VCaP (cell line): Measurements from ENCODE around the gene GPRC5B.

Source experiments
- H3K27ac ChIP-seq: fragments of 450-650 bp; 2 replicates; pipeline ENCODE4 v1.5.1; 2017
- CTCF ChIP-seq: fragments of 450-650 bp; conservative IDR thresholded peaks from 2 replicates; pipeline ENCODE4 v1.5.1; 2017; ENCODE audit warnings: mild to moderate bottlenecking, moderate library complexity

GPRC5B gene

GRCh38 chr16:19841184-19841583, 43.5 kb downstream of the GPRC5B start:
- TF ChIP-seq CTCF = no peak
- no peak overlapping the region for H3K27ac ChIP-seq

GRCh38 chr16:19840524-19841110, 44.0 kb downstream of the GPRC5B start:
- no peak for TF ChIP-seq CTCF
- H3K27ac ChIP-seq = no peak overlapping the region

- no peak overlapping the region for H3K27ac ChIP-seq
Measured at GRCh38 chr16:19837984-19838707, 46.5 kb downstream of the GPRC5B start.

GRCh38 chr16:19837331-19837980, 47.2 kb downstream of the GPRC5B start:
- no peak overlapping the region for H3K27ac ChIP-seq
- TF ChIP-seq CTCF = no peak

More at GRCh38 chr16:19837984-19838707, 46.5 kb downstream of the GPRC5B start:
- no peak for TF ChIP-seq CTCF

- H3K27ac ChIP-seq = no peak overlapping the region
- no peak for TF ChIP-seq CTCF
Measured at GRCh38 chr16:19835968-19836421, 48.7 kb downstream of the GPRC5B start.

GRCh38 chr16:19835196-19835595, 49.5 kb downstream of the GPRC5B start:
- no peak for TF ChIP-seq CTCF
- no peak overlapping the region for H3K27ac ChIP-seq

- no peak overlapping the region for H3K27ac ChIP-seq
- no peak for TF ChIP-seq CTCF
Measured at GRCh38 chr16:19833581-19833980, 51.1 kb downstream of the GPRC5B start.
